ENCODE results near the gene AIMP1.

Gene AIMP1

DNA sequence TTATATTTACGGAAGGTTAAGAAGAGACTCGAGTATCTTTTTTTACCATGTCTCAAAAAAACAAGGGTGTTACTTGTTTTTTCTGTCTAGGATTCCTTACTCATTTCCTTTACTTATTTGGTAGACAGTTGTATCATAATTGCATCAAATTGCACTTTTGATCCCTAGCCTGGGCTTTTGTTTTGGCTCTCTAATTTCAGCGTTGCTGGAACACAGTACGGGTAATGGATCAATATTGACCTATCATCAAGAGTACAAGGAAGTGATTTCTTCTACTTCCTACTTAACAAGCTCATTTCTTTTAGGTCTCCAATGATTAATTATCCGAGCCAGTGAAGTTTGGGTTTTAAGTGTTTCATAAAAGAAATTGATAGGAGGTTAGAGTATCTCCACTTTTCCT, 16.8 kb downstream of the AIMP1 start:
- H3K9me3 ChIP-seq (ENCODE audit: insufficient read depth, low read length, severe bottlenecking), result no peaks in the 10 kb centered on the region
- peaks cover 94% of the 10 kb centered on the region for H3K36me3 ChIP-seq (ENCODE audit: insufficient read depth, low read length)
- H3K27ac ChIP-seq (ENCODE audit: low read length), result no peak overlapping the region
- ATAC-seq (ENCODE audit: insufficient read depth, low read depth) (no peak), DNase-seq (no peak)
- no peak overlapping the region for H3K4me3 ChIP-seq (ENCODE audit: low read depth in 1 of 2, low read length in 2 of 2)
- H4K20me1 ChIP-seq (ENCODE audit: insufficient read depth, low read length), result no peaks in the 10 kb centered on the region; the same call in 1 of the 2 replicates
- no peaks in the 10 kb centered on the region for H3K4me1 ChIP-seq (ENCODE audit: insufficient read depth, low read length)
- no peak overlapping the region for H2AFZ ChIP-seq (ENCODE audit: low read depth, low read length)
- H3K27me3 ChIP-seq (ENCODE audit: insufficient read depth, low read length, poor library complexity), result no peaks in the 10 kb centered on the region
- H3K79me2 ChIP-seq (ENCODE audit: insufficient read depth, low read length), result 0 out of 2 replicates have a peak, but pooled peaks cover 3% of the 10 kb centered on the region
- H3K4me2 ChIP-seq (ENCODE audit: insufficient read depth, low read length), result no peak overlapping the region
- no peak for TF ChIP-seq EZH2 (IDR thresholded peaks at IDR 0.05; ENCODE audit: borderline replicate concordance, low read depth, low read length, severe bottlenecking)
- TF ChIP-seq, protein P1, sequence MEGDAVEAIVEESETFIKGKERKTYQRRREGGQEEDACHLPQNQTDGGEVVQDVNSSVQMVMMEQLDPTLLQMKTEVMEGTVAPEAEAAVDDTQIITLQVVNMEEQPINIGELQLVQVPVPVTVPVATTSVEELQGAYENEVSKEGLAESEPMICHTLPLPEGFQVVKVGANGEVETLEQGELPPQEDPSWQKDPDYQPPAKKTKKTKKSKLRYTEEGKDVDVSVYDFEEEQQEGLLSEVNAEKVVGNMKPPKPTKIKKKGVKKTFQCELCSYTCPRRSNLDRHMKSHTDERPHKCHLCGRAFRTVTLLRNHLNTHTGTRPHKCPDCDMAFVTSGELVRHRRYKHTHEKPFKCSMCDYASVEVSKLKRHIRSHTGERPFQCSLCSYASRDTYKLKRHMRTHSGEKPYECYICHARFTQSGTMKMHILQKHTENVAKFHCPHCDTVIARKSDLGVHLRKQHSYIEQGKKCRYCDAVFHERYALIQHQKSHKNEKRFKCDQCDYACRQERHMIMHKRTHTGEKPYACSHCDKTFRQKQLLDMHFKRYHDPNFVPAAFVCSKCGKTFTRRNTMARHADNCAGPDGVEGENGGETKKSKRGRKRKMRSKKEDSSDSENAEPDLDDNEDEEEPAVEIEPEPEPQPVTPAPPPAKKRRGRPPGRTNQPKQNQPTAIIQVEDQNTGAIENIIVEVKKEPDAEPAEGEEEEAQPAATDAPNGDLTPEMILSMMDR (IDR thresholded peaks at IDR 0.05; ENCODE audit: borderline replicate concordance, extremely low read depth, low read length, poor library complexity, severe bottlenecking), result no peak
- H3K9ac ChIP-seq (ENCODE audit: low read depth, low read length), result no peak overlapping the region

DNA sequence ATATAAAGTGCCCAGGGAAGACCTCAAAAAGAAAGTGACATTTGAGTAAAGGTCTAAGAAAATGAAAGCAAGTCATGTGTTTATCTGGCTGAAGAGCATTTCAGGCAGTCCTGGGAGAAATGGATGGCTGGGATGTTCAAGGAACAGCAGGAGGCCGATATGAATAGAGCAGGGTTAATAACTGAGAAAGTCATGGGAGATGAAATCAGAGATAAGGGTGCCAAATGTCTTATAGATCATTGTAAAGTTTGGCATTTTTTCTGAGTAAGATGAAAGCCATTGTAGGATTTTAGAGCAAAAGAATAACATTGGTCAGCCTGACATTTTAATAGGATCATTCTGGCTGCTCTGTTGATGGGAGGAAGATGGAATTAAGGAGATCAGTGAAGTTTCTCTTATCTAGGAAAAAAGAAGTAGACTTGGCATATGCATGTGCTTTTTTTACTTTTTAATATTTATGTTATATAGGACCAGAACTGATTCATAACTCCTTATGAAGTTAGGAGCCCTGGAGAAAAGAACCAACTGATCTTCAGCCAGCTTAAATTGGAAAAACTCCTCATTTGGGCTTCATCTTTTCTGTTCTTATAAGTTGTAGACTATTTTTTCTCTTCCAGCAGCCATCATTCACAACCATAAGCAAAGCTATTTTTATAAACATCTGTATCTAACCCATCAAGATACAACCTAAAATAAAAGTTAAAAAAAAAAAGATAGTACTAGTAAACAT, 18.6 kb downstream of the AIMP1 start:
- Histone ChIP-seq H3K9ac (ENCODE audit: low read depth, low read length) (no peak overlapping the region), H3K4me3 (ENCODE audit: low read depth in 1 of 2, low read length in 2 of 2) (no peak overlapping the region), H3K9me3 (ENCODE audit: insufficient read depth, low read length, severe bottlenecking) (no peaks in the 10 kb centered on the region), H3K4me2 (ENCODE audit: insufficient read depth, low read length) (no peak overlapping the region), H3K27ac (ENCODE audit: low read length) (no peak overlapping the region), H3K4me1 (ENCODE audit: insufficient read depth, low read length) (no peaks in the 10 kb centered on the region), H2AFZ (ENCODE audit: low read depth, low read length) (no peak overlapping the region), H3K27me3 (ENCODE audit: insufficient read depth, low read length, poor library complexity) (no peaks in the 10 kb centered on the region), H3K79me2 (ENCODE audit: insufficient read depth, low read length) (no peaks in the 10 kb centered on the region; the same call in 1 of the 2 replicates), H4K20me1 (ENCODE audit: insufficient read depth, low read length) (no peaks in the 10 kb centered on the region), H3K36me3 (ENCODE audit: insufficient read depth, low read length) (peaks cover 94% of the 10 kb centered on the region)
- ATAC-seq (ENCODE audit: insufficient read depth, low read depth), result no peak
- TF ChIP-seq, protein P1 (IDR thresholded peaks at IDR 0.05; ENCODE audit: borderline replicate concordance, extremely low read depth, low read length, poor library complexity, severe bottlenecking), result no peak
- no peak for TF ChIP-seq EZH2 (IDR thresholded peaks at IDR 0.05; ENCODE audit: borderline replicate concordance, low read depth, low read length, severe bottlenecking)
- DNase-seq, result no peak

DNA sequence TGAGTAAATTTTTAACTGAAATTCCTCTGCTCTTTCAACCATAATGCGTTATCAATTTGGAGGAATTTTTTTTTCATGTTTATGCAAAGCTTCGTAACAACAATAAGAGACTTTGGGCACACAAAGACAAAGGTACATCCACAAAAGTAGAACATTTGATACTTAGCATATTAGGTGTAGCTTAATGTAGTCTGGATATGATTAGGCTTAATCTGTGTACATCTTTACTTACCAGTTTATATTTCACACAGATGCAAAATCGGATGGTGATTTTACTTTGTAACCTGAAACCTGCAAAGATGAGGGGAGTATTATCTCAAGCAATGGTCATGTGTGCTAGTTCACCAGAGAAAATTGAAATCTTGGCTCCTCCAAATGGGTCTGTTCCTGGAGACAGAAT, 20.3 kb downstream of the AIMP1 start:
- Histone ChIP-seq H3K4me3 (ENCODE audit: low read depth in 1 of 2, low read length in 2 of 2) (no peak overlapping the region), H3K4me2 (ENCODE audit: insufficient read depth, low read length) (no peak overlapping the region), H4K20me1 (ENCODE audit: insufficient read depth, low read length) (no peaks in the 10 kb centered on the region), H3K9me3 (ENCODE audit: insufficient read depth, low read length, severe bottlenecking) (no peaks in the 10 kb centered on the region), H3K4me1 (ENCODE audit: insufficient read depth, low read length) (no peaks in the 10 kb centered on the region), H3K27ac (ENCODE audit: low read length) (no peak overlapping the region), H2AFZ (ENCODE audit: low read depth, low read length) (no peak overlapping the region), H3K79me2 (ENCODE audit: insufficient read depth, low read length) (peaks cover 14% of the 10 kb centered on the region), H3K27me3 (ENCODE audit: insufficient read depth, low read length, poor library complexity) (no peaks in the 10 kb centered on the region), H3K36me3 (ENCODE audit: insufficient read depth, low read length) (peaks cover 90% of the 10 kb centered on the region), H3K9ac (ENCODE audit: low read depth, low read length) (no peak overlapping the region)
- DNase-seq (no peak), ATAC-seq (ENCODE audit: insufficient read depth, low read depth) (no peak)
- TF ChIP-seq EZH2 (IDR thresholded peaks at IDR 0.05; ENCODE audit: borderline replicate concordance, low read depth, low read length, severe bottlenecking), result no peak
- TF ChIP-seq, protein P1 (IDR thresholded peaks at IDR 0.05; ENCODE audit: borderline replicate concordance, extremely low read depth, low read length, poor library complexity, severe bottlenecking), result no peak
